SU-DHL-6 (cell line): Measurements from ENCODE around the gene KISS1.

ENCODE experiments used
- H2AFZ ChIP-seq: fragments of 200-600 bp; sonication (generic); 2 replicates; pipeline ENCODE4 v1.6.1; 2014; ENCODE audit warnings: low read depth, mild to moderate bottlenecking, moderate library complexity, mixed read lengths, antibody characterized with exemption, low read length; ENCODE audit not compliant: severe bottlenecking
- H3F3A ChIP-seq: fragments of 200-600 bp; shearing (Covaris generic); 2 replicates; pipeline ENCODE4 v1.6.0; 2016; ENCODE audit warnings: antibody characterized with exemption, mild to moderate bottlenecking; ENCODE audit not compliant: insufficient read depth
- H3K27ac ChIP-seq: fragments of 200-600 bp; sonication (generic); 2 replicates; pipeline ENCODE4 v1.5.1; 2016; ENCODE audit warnings: low read depth, mild to moderate bottlenecking, low read length, moderate library complexity, mixed read lengths
- H3K27me3 ChIP-seq: fragments of 200-600 bp; sonication (generic), shearing (Covaris generic); 2 replicates; pipeline ENCODE4 v1.6.0; 2014; ENCODE audit warnings: mild to moderate bottlenecking, low read length
- H3K36me3 ChIP-seq: fragments of 200-600 bp; sonication (generic); 2 replicates; pipeline ENCODE4 v1.6.1; 2014; ENCODE audit warnings: mild to moderate bottlenecking, low read length, mixed read lengths
- H3K4me2 ChIP-seq: fragments of 300-600, 200-600 bp; shearing (Covaris generic), sonication (generic); 2 replicates; pipeline ENCODE4 v1.6.0; 2014; ENCODE audit warnings: low read length, low read depth, mild to moderate bottlenecking; ENCODE audit not compliant: poor library complexity, severe bottlenecking
- H3K4me3 ChIP-seq: fragments of 200-600 bp; sonication (generic); 2 replicates; pipeline ENCODE4 v1.5.1; 2014; ENCODE audit warnings: antibody characterized with exemption, low read length, mild to moderate bottlenecking, mixed read lengths; ENCODE audit not compliant: insufficient read depth, poor library complexity, severe bottlenecking
- H3K79me2 ChIP-seq: fragments of 200-600 bp; sonication (generic); 2 replicates; pipeline ENCODE4 v1.6.1; 2014; ENCODE audit warnings: mild to moderate bottlenecking, low read length, moderate library complexity; ENCODE audit not compliant: insufficient read depth
- H3K9ac ChIP-seq: fragments of 200-600 bp; sonication (generic); 2 replicates; pipeline ENCODE4 v1.7.0; 2014; ENCODE audit warnings: mild to moderate bottlenecking, low read length
- H3K9me2 ChIP-seq: fragments of 200-600 bp; sonication (generic); replicated peaks from 2 replicates; pipeline ENCODE4 v1.6.1; 2014; ENCODE audit warnings: low read length; ENCODE audit not compliant: insufficient read depth
- H3K9me3 ChIP-seq: fragments of 200-600 bp; sonication (generic); 2 replicates; pipeline ENCODE4 v1.6.1; 2014; ENCODE audit warnings: low read length, mixed read lengths; ENCODE audit not compliant: insufficient read depth
- H4K20me1 ChIP-seq: fragments of 200-600 bp; sonication (generic); 2 replicates; pipeline ENCODE4 v1.6.1; 2014; ENCODE audit warnings: low read depth, mild to moderate bottlenecking, antibody characterized with exemption, low read length, moderate library complexity, mixed read lengths
- EZH2phosphoT487 ChIP-seq: fragments of 200-600 bp; sonication (generic), shearing (Covaris generic); conservative IDR thresholded peaks from 2 replicates; pipeline ENCODE4 v1.6.1; 2018; ENCODE audit warnings: mild to moderate bottlenecking, antibody characterized with exemption, low read length, moderate library complexity, mixed read lengths
- TF ChIP-seq, protein P1 (sequence below): fragments of 200-600 bp; sonication (generic); IDR thresholded peaks from one replicate; pipeline ENCODE4 v1.5.1; 2017; ENCODE audit warnings: antibody characterized with exemption, mild to moderate bottlenecking, low read length, moderate library complexity; ENCODE audit not compliant: insufficient read depth, poor library complexity, severe bottlenecking

The KISS1 gene

DNA sequence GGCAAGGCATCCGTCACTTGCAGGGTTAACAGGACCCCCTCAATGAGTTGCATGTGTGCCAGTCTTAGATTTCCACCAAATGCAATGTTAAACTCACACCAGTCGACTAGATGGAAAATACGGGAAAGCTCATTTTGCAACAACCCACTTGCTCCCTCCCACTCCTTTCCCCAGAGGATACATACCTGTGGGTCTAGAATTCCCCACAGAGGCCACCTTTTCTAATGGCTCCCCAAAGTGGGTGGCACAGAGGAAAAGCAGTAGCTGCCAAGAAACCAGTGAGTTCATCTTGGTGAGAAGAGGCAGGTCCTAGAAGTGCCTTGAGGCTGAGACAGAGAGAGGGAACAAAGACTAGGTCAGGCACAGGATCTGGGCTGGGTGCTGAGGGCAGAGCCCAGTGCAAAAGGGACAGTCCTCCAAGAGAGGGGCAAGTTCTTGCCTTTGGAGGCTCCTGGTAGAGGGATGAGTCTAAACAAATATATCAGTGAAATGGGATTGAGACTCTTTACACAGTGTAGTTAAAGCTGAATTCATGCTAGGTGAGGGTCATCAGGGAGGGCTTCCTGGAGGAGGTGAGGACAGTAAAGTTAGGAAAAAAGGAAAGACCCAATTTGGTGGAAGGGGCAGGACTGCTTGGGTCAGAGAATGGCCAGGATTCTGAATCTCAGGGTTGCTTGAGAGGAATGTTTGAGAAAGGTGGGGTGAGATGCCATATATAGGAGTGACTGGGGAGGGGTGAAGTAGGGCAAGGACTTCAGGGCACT, 3.5 kb downstream of the KISS1 start:
- Histone ChIP-seq H3K9me2 (no peaks in the 10 kb centered on the region), H2AFZ (no peak overlapping the region), H3K27ac (no peak overlapping the region), H3K27me3 (no peaks in the 10 kb centered on the region), H3K36me3 (no peaks in the 10 kb centered on the region), H3K79me2 (no peaks in the 10 kb centered on the region), H3F3A (no peaks in the 10 kb centered on the region), H3K9me3 (no peaks in the 10 kb centered on the region), H4K20me1 (no peaks in the 10 kb centered on the region), H3K4me3 (no peak overlapping the region), H3K4me2 (no peak overlapping the region), H3K9ac (no peak overlapping the region)
- no peak for TF ChIP-seq EZH2phosphoT487
- TF ChIP-seq, protein P1, sequence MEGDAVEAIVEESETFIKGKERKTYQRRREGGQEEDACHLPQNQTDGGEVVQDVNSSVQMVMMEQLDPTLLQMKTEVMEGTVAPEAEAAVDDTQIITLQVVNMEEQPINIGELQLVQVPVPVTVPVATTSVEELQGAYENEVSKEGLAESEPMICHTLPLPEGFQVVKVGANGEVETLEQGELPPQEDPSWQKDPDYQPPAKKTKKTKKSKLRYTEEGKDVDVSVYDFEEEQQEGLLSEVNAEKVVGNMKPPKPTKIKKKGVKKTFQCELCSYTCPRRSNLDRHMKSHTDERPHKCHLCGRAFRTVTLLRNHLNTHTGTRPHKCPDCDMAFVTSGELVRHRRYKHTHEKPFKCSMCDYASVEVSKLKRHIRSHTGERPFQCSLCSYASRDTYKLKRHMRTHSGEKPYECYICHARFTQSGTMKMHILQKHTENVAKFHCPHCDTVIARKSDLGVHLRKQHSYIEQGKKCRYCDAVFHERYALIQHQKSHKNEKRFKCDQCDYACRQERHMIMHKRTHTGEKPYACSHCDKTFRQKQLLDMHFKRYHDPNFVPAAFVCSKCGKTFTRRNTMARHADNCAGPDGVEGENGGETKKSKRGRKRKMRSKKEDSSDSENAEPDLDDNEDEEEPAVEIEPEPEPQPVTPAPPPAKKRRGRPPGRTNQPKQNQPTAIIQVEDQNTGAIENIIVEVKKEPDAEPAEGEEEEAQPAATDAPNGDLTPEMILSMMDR = no peak

DNA sequence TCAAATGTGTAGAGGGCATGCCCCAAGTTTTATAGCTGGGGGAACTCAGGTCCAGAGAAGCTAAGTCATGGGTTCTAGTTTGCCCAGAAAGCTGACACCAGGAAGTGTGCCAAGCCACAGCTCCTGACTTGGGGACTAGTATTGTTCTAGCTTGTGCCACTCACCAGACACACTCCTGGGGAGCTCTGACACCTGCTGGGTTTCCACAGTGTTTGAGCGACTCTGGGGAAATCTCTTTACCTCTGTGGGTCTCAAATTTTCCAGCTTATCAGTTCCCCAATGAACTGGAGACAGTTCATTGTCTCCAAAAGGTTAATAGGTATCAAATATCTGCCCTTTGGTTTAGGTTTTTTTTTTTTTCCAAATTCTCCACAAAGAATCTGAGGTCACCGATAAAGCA, 4.2 kb downstream of the KISS1 start:
- no peak for TF ChIP-seq EZH2phosphoT487
- TF ChIP-seq, protein P1 = no peak
- Histone ChIP-seq H3F3A (no peaks in the 10 kb centered on the region), H2AFZ (no peak overlapping the region), H3K27me3 (no peaks in the 10 kb centered on the region), H3K4me3 (no peak overlapping the region), H3K4me2 (no peak overlapping the region), H3K27ac (no peak overlapping the region), H3K36me3 (no peaks in the 10 kb centered on the region), H3K9me2 (no peaks in the 10 kb centered on the region), H3K9ac (no peak overlapping the region), H4K20me1 (no peaks in the 10 kb centered on the region), H3K79me2 (no peaks in the 10 kb centered on the region), H3K9me3 (no peaks in the 10 kb centered on the region)

DNA sequence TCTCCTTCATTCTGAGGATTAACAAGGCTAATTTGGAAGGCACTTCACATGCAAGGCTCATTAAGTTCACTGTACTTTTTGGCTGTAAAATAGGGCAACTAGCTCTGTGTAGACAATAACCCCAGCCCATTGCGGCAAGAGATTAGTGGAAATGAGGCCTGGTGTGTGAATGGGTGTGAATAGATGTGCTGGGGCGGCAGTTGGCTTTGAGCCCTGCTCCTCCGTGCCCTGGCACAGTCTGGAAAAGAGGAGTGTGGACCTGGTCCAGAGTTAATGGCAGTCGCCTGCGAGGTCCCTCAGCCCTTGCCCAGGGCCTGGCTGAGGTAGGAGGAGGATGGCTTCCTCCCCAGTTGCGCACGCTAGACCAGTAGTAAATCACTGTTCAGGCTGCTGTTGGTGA, 4.8 kb downstream of the KISS1 start:
- no peaks in the 10 kb centered on the region for H3F3A ChIP-seq
- H3K4me3 ChIP-seq = no peak overlapping the region
- no peaks in the 10 kb centered on the region for H4K20me1 ChIP-seq
- H3K9me2 ChIP-seq = no peaks in the 10 kb centered on the region
- H3K27me3 ChIP-seq = no peaks in the 10 kb centered on the region
- no peak overlapping the region for H3K27ac ChIP-seq
- H3K9me3 ChIP-seq = no peaks in the 10 kb centered on the region
- no peak overlapping the region for H3K9ac ChIP-seq
- no peak overlapping the region for H2AFZ ChIP-seq
- H3K79me2 ChIP-seq = no peaks in the 10 kb centered on the region
- no peak for TF ChIP-seq EZH2phosphoT487
- TF ChIP-seq, protein P1 = no peak
- no peaks in the 10 kb centered on the region for H3K36me3 ChIP-seq
- no peak overlapping the region for H3K4me2 ChIP-seq
